GM19240 (cell line): Measurements from ENCODE around the gene RNF182.
"Not testable (repeated sequence)": the region's sequence is repeated elsewhere in the genome, so short reads cannot be mapped to it uniquely, and the experiment has no call there.

Experiments
- DNase-seq: peaks from one replicate; pipeline ENCODE4 v3.0.0; 2011; ENCODE audit warnings: low spot score; ENCODE audit not compliant: insufficient read length

Gene RNF182, protein sequence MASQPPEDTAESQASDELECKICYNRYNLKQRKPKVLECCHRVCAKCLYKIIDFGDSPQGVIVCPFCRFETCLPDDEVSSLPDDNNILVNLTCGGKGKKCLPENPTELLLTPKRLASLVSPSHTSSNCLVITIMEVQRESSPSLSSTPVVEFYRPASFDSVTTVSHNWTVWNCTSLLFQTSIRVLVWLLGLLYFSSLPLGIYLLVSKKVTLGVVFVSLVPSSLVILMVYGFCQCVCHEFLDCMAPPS

DNA sequence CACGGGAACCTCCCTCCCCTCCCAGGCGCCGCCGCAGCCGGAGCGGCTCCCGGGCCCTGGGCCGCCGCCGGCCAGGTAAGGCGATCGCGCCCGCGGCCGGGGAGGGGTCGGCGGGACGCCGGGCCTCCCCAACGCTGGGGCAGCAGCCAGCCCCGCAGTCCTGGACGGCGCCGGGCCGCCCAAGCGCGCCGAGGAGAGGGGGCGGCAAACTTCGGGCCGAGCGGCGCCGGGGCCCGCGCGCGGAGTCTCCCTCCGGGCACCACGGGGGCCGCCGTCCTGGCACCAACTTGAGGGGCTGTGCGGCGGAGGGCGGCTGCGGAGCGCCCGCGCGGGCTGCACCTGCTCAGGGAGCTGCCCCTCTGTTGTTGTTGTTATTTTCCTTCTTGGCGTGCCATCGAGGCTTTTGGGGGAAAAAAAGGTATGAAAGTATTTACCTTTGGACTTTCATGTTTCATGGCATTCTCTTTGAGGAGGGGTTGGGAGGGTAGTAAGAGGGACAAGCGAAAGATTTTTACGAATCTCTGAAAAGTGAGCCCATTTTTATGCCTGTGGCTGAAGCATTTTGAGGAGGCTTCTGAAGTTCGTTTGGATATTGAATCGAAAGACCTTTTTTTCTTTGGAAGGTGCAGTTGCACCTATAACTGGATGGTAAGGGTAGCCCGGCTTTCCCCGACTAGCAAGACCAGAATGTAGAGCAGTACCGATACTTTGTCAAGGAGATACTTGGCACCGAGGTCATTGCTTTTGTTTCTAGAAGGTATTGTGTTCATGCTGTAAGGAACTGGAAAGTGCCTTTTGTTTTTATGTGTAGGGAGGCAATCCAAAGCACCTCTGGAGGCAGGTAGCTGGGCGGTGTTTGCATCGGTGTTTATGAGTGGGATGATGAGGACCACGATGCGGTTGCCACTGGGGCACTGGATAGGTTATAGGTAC is at the start of gene RNF182:
Gene RNF182 (plus strand): TSS at position 4 of the 933 bp plus-strand sequence. CDS start 52,168 bp downstream, outside the sequence.
- DNase-seq: peak; percentile 46

DNA sequence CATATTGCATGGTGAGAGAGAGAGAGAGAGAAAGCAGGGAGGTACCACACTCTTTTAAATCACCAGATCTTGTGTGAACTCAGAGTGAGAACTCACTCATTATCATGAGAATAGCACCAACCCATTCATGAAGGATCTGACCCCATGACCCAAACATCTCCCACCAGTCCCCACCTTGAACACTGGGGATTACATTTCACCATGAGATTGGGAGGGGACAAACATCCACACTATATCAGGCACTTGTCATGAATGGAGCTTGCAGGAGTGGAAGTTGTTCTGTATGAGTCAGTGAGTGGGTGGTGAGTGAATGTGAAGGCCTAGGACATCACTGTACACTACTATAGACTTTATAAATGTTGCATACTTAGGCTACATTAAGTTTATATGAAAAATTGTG is 47.7 kb upstream of the RNF182 start:
- DNase-seq: no peak

DNA sequence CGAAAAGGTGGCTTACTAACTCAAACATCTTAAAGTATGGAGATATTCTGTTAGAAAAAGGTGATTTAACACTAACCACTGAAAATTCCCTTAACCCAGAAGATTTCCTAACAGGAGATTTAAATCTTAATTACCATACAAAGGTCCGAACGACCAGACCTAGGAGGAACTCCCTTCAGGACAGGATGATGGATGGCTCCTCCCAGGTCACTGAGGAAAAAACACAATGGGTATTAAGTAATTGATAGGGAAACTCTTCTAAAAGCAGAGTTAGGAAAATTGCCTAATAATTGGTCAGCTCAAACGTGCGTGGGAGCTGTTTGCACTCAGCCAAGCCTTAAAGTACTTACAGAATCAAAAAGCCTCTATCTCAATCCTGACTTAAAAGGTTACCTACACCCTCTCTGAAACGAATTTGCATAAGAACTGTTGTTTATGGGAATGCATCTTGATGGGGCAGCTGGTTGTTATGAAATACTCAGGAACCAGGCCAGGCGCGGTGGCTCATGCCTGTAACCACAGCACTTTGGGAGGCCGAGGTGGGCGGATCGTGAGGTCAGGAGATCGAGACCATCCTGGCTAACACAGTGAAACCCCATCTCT is 44.6 kb upstream of the RNF182 start:
- not testable (repeated sequence) for DNase-seq

DNA sequence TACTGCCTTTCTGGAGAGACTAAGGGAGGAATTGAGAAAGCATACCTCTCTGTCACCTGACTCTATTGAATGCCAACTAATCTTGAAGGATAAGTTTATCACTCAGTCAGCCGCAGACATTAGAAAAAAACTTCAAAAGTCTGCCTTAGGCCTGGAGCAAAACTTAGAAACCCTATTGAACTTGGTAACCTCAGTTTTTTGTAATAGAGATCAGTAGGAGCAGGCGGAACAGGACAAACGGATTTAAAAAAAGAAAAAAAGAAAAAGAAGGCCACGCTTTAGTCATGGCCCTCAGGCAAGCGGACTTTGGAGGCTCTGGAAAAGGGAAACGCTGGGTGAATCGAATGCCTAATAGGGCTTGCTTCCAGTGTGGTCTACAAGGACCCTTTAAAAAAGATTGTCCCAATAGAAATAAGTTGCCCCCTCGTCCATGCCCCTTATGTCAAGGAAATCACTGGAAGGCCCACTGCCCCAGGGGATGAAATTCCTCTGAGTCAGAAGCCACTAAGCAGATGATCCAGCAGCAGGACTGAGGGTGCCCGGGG is 43.1 kb upstream of the RNF182 start:
- DNase-seq: no peak

DNA sequence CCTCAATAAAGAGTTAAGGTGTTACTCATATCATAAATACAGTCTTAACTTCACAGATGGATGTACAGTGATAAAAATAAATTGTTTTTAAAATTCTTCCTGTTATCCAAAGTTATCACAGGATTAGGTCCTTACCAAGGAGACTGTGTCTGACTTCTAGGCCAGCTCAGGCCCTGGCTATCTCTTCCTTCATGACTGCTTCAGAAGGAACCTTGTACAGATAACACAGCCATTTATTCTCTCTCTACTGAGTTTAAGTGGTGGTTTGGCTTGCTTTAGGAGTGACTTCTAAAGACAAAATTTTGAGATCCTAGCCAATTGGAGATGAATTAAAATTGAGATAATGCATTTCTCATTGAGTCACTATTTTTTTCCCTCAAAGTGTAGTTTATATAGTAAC is 40.8 kb upstream of the RNF182 start:
- no peak for DNase-seq

DNA sequence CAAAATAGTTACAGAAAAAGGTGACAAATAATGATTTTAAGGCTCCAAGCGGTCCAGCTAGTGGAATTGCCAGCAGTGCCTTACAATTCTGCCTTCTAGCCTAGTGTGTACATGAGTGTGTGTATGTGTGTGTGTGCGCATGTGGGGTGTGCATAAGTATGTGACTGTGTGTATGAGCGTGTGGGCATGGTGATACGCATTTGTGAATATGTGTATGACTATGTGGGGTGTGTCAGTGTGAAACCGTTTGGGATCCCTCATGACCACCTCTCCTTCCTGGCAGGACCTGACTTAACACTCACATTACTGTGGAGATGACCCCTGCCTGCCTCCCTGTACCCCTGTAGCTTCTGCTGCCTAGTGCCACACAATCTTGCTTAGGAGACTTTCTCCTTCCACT is 40.4 kb upstream of the RNF182 start:
- DNase-seq: no peak

DNA sequence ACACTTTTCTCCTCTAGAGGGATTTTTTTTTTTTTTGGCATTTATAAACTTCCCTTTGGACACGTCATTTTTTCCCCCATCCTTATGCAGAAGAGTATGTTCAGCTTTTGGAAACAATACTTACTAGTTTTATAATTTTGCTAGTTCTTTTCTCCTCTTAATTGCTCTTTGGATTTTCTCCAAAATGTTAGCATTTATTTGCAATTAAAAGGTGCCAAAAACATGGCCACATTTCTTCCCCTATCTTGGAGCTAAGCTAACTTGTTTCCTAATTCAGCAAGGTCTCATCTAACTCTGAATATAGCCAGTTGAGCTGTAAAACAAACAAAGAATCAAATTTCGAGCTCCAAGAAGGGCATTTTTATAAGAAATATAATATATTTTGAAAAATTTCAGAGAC is 39.2 kb upstream of the RNF182 start:
- DNase-seq: no peak

DNA sequence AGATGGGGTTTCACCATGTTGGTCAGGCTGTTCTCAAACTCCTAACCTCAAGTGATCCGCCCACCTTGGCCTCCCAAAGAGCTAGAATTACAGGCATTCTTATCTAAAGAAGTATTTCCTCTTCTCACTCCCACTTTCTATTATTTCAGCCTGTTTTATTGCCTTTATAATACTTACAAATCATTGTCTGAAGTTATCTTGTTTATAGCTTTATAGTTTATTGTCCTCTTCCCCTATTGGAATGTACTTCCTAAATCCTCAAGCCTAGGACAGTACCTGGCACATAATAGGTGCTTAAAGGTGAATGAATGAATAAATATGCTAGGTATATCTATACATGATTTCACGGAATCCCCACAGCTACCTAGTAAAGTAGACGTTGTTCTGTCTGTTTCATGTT is 37.8 kb upstream of the RNF182 start:
- DNase-seq: no peak

DNA sequence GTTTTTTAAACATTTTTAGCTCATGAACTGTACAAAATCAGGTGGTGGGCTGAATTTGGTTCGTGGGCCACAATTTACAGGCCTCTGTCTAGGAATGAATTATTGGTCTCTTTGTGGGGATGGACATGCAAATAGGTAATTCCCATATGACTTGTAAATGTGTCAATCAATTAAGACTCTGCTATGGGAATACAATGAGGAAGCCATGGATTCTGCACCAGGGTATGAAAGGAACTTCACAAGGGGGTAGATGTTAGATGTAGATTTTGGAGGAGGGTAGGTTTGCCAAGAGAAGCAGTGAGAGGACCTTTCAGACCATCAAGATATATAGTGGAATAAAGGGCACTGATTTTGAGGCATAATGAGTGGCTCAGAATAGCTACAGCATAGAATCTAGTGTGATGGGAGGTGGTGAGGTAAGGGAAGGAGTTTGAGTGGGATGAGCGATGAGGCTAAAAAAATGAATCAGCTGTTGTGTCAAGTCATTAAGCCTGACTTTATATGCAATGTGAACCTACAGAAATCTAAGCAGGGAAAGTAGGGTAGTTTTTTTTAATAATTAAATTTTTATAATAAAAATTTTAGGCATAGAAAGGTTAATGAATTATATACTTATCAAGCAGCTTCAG is 32.6 kb upstream of the RNF182 start:
- no peak for DNase-seq

DNA sequence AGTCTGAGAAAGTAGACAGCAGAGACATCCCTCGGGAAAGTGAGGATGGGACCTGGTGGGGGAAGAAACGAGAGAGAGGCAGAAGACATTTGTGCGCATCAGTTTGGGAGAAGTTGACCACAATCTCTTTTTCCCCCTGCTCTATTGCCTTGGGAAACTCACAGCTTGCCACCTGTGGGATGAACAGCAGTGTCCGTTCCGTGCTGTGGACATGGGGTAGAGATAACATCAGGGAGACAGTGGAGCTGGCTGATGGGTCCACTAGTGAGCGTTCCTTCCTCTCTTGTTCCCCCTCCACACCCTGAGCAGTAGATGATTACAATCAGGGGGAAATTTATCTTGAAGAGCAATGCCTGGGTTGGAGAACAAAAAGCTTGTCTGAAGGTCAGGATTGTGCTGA is 21.8 kb upstream of the RNF182 start:
- no peak for DNase-seq

DNA sequence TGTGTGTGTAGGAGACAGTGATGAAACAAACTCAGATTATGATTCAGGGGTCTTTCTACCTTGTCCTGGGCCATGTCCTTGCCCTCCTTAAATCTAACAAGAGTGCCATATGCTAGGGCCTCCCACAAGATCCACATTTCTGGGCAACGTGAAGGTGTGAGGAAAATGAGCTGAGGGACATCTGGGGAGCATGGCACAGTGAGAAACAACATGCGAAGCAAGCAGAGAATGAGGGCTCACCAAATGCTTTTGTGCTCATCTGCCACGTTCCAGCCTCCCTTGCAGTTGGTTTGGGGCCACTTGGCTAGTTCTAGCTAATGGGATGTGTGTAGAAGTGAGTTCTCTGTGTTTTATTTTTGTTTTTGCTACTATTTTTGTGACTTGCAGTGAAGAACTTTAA is 21.4 kb upstream of the RNF182 start:
- no peak for DNase-seq

DNA sequence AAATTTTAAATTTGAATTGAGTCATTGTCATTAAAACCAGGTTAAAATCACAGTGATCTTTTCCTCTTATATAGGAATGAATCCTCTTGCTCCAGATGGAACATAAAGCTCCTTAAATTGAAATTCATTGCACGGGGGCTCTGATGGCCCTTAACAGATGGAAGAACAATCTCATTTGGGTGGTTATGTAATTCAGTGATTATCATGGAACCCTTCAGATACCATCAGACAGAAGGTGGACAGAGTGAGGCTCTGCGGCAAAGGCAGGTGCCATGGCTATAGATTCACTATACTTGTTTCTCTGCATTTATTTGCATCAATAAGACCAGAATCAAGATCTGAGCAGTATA is 17.8 kb upstream of the RNF182 start:
- DNase-seq: no peak

DNA sequence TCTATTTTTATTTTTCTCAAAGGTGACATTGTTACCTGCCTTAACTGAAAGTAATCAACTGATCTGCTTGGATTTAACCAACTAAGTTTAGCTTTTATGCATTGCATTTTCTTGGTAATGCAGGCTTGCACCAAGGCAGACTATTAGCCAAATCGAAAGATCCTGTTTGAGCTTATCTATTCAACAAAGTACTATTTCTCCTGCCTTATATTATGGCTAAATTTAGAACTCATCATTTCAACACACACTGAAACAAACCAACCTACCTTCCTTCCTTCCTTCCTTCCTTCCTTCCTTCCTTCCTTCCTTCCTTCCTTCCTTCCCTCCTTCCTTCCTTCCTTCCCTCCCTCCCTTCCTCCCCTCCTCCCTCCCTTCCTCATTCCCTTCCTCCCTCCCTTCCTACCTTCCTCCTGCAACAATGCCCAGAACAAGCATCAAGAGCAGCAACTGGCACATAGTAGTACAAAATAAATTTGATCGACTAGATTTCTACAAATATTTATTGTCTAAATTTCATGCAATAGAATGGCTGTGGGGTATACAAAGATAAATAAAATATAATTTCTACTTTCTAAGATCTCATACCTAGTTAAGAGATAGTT is 17.0 kb upstream of the RNF182 start:
- DNase-seq: no peak

DNA sequence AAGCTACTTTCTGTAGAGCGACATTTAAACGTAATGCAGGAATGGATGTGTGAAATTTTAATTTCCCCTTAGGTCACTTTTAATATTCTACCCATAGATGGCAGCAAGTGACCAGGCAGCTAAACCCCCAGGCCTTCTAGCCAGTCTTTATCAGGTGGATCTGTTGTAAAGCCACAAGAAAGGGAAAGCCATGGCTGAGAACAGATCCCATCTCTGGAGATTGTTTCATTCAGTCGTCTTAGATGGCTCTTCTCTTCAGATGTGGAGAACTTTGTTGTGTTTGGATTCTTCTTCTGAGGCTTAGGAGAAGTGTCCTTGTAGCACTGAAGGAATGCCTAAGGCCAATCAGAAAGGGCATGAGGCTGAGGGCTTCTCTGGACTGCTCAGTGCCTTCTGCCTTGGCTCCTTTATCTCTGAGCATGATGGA is 15.8 kb upstream of the RNF182 start:
- DNase-seq: peak; percentile 55

DNA sequence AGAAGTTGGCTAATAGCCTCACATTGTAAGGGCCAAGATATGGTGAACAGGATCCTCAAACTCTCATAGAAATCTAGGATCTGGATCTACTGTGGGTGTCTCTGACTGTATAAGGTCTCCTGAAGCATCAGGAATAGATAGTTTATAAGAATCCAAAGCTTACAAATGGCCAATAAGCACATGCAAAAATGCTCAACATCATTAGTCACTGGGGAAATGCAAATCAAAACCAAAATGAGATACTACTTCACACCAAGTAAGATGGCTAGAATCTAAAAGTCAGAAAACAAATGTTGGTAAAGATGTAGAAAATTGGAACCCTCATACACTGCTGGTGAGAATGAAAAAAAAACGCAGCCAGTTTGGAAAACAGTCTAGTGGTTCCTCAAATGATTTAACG is 14.3 kb upstream of the RNF182 start:
- no peak for DNase-seq

DNA sequence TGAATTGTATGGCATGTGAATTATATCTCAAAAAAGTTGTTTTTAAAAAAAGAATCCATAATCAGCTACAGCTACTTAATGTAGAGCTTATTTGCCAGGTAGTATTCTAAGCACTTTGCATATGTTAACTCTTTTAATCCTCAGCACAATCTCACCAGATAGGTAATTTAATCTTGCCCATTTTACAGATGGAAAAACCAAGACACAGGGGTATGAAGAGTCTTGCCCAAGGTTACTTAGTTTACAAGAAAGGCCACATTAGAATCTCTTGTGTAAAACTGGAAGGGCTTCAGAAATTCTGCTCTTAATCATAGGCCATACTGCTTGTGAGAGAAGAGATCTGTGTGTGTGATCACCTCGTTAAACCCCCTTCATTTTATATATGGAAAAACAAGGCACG is 13.4 kb upstream of the RNF182 start:
- no peak for DNase-seq

DNA sequence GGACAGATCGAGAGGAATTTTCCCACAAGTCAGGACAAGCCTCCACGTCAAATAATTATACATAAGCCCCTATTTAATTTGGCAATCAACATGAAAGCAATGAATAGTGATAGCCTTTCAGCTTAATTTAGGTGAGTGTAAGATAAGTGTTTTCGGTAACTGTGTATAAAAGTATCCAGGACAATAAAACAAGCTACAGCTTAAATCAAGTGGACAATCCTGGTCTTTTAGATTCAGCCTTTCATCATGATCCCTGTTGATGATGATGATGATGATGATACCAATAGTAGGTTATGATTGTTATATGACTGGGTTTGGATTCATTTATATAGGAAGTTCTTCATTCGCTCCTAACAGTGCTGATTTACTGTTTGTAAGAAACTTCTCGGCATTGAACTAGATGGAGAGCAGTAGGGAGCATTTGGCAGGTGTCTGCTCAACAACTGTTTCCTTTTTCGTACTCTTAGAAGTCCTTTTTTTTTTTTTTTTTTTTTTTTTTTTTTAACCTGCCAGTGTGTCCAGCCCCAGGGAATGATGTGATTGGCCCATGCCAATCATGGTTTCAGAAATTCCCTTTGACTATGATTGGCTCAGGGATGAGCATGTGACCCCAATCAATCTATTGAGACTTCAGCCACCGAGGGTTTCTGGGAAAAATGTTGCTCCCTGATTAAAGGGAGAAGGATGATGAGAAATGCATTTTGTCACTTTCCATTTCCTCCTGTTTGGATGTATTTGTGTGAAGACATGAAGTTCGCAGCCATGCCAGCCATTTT is 11.3 kb upstream of the RNF182 start:
- DNase-seq: no peak

DNA sequence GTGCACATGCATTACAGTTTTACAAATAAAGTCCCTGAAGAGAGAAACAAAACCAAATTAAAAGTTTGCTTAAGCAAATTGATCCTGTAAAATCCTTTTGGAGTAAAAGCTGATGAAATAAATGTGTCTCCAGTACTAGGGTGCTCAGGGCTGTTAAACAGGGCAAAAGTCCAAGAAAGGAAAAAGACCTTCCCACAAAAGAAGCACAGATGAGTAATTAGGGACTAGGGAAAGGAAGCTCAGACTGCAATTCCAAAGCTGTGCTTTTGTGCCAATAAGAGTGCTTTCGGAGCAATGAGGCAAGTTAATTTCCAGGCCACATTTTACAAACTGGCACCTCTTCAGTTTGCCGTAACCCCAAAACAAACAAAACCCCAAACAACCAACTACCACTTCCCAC is 10.4 kb upstream of the RNF182 start:
- no peak for DNase-seq

DNA sequence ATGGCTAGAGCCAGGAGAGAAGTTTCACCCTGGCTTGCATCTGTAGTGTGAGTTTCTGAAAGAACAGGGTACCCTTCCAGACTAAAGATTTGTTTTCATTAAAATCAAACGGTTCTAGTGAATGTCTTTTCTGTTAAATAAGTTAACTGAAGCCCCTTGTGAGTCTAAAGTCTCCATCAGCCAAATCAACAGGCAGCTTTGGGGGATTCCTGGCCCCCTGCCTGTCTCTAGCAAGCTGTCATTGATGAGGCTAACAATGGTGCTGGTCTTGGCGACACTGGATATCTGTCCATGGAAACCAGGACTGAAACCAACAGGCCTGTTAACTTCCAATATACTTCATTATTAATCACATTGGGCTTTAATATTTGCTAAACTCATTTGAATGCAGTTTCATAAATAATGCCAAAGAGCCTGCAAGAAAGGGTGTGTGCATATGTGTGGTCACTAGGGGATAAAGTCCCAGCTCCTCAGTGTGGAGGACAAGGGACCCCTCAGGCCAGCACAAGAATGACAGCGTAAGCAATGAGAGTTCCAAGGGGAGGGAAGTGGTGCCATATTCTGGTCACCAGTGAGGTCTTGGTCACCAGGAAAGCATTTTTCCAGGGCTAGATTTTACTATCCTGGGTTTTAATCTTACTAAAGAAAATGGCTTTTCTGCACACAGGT is 9.1 kb upstream of the RNF182 start:
- DNase-seq: no peak
